Retinal pigment epithelial cell (primary cell): ENCODE results near the gene SLC27A1.
A peak's percentile ranks its signal among the peaks of the same experiment; 100 is the strongest.

Experiments
- DNase-seq: peaks from one replicate; pipeline ENCODE4 v3.0.0-alpha.2; 2010; ENCODE audit warnings: low read depth
- H3K4me3 ChIP-seq: 2 replicates; pipeline ENCODE4 v1.5.1; 2011; ENCODE audit warnings: mild to moderate bottlenecking, low read length, control low read depth, moderate library complexity
- CTCF ChIP-seq: conservative IDR thresholded peaks from 2 replicates; pipeline ENCODE4 v1.5.1; 2011; ENCODE audit warnings: low read depth, low read length, control low read depth, inconsistent platforms

SLC27A1 gene

GRCh38 chr19:17488593-17489391 is 18.5 kb downstream of the SLC27A1 start:
- no peak for DNase-seq
- peak; percentile 52 for TF ChIP-seq CTCF

GRCh38 chr19:17489392-17490030 is 19.2 kb downstream of the SLC27A1 start:
- TF ChIP-seq CTCF, result no peak
- no peak overlapping the region for H3K4me3 ChIP-seq
- DNase-seq, result no peak

More at GRCh38 chr19:17488593-17489391, 18.5 kb downstream of the SLC27A1 start:
- peak overlapping the region; percentile 38 for H3K4me3 ChIP-seq

- no peak for DNase-seq
- TF ChIP-seq CTCF, result no peak
- H3K4me3 ChIP-seq, result no peak overlapping the region
These were observed 20.1 kb downstream of the SLC27A1 start for GRCh38 chr19:17490411-17490810.

- no peak overlapping the region for H3K4me3 ChIP-seq
- TF ChIP-seq CTCF, result no peak
- no peak for DNase-seq
These were observed 21.0 kb downstream of the SLC27A1 start for GRCh38 chr19:17491287-17491686.

- TF ChIP-seq CTCF, result no peak
- no peak for DNase-seq
These were observed 25.4 kb downstream of the SLC27A1 start for GRCh38 chr19:17495639-17496296.

GRCh38 chr19:17496337-17496997 is 26.1 kb downstream of the SLC27A1 start:
- TF ChIP-seq CTCF, result peak; percentile 98
- DNase-seq, result no peak
- no peak overlapping the region for H3K4me3 ChIP-seq

More at GRCh38 chr19:17495639-17496296, 25.4 kb downstream of the SLC27A1 start:
- no peak overlapping the region for H3K4me3 ChIP-seq
